ENCODE results near the gene SLC12A6.

SLC12A6 gene

GRCh38 chr15:34370643-34371042, 33.1 kb upstream of the SLC12A6 start:
- POLR2A ChIA-PET: no interaction called here
- CTCF ChIA-PET: no interaction called here
- no peak overlapping the region for H3K4me3 ChIP-seq (ENCODE audit: low read depth, low read length)
- no peak for TF ChIP-seq CTCF (IDR thresholded peaks at IDR 0.05; ENCODE audit: insufficient read depth, low read length, missing control alignments)
- DNase-seq (ENCODE audit: low read depth, low spot score): no peak

GRCh38 chr15:34370129-34370528, 32.5 kb upstream of the SLC12A6 start:
- CTCF ChIA-PET: interaction anchor here (4.7 to 5.0 kb wide), 2 partner anchors 129 to 260 kb away, joined by 48 to 54 read pairs; no protein-coding TSS in a partner anchor
- POLR2A ChIA-PET: no interaction called here
- H3K4me3 ChIP-seq (ENCODE audit: low read depth, low read length): no peak overlapping the region
- no peak for DNase-seq (ENCODE audit: low read depth, low spot score)
- no peak for TF ChIP-seq CTCF (IDR thresholded peaks at IDR 0.05; ENCODE audit: insufficient read depth, low read length, missing control alignments)

- DNase-seq (ENCODE audit: low read depth, low spot score): peak; percentile 34
- peak; percentile 99 for TF ChIP-seq CTCF (IDR thresholded peaks at IDR 0.05; ENCODE audit: insufficient read depth, low read length, missing control alignments)
- ChIA-PET POLR2A (interaction anchor here (1.1 to 1.9 kb wide), 3 partner anchors 24 to 266 kb away, joined by 3 to 7 read pairs (median 6); partner anchors contain the start of genes EMC7, NOP10, NUTM1 and PGBD4), CTCF (interaction anchor here (0.6 to 5.0 kb wide), 44 partner anchors 9 to 312 kb away, joined by 3 to 54 read pairs (median 6); partner anchors contain the start of genes EMC4, GOLGA8B, KATNBL1 and NOP10)
- H3K4me3 ChIP-seq (ENCODE audit: low read depth, low read length): peak within 1 kb of the TSS; percentile 89
Observed at GRCh38 chr15:34367101-34368081, 29.8 kb upstream of the SLC12A6 start, which contains the start of gene LPCAT4. LPCAT4 (minus strand) TSS chr15:34367196; CDS start chr15:34367100, 96 bp downstream.

- DNase-seq (ENCODE audit: low read depth, low spot score): no peak
- no peak for TF ChIP-seq CTCF (IDR thresholded peaks at IDR 0.05; ENCODE audit: insufficient read depth, low read length, missing control alignments)
- CTCF ChIA-PET: interaction anchor here (0.6 to 5.0 kb wide), 34 partner anchors 8 to 311 kb away, joined by 3 to 54 read pairs (median 6); partner anchors contain the start of genes EMC4, GOLGA8B, KATNBL1 and NOP10
- POLR2A ChIA-PET: interaction anchor here (0.5 to 1.9 kb wide), 3 partner anchors 29 to 265 kb away, joined by 3 to 7 read pairs (median 3); partner anchors contain the start of genes EMC7, KATNBL1, PGBD4 and SLC12A6
- H3K4me3 ChIP-seq (ENCODE audit: low read depth, low read length): peak overlapping the region; percentile 89
Observed at GRCh38 chr15:34366271-34367065, 28.9 kb upstream of the SLC12A6 start.

GRCh38 chr15:34365836-34366235, 28.3 kb upstream of the SLC12A6 start:
- CTCF ChIA-PET: interaction anchor here (1.0 to 5.0 kb wide), 6 partner anchors 8 to 256 kb away, joined by 3 to 54 read pairs (median 18); partner anchors contain the start of genes NOP10 and NUTM1
- no peak for TF ChIP-seq CTCF (IDR thresholded peaks at IDR 0.05; ENCODE audit: insufficient read depth, low read length, missing control alignments)
- POLR2A ChIA-PET: interaction anchor here (1.9 kb wide), 1 partner anchor 28 kb away, joined by 7 read pairs; the partner anchor contains the start of gene SLC12A6

More at GRCh38 chr15:34365836-34366235, 28.3 kb upstream of the SLC12A6 start:
- H3K4me3 ChIP-seq (ENCODE audit: low read depth, low read length): peak overlapping the region; percentile 89
- no peak for DNase-seq (ENCODE audit: low read depth, low spot score)

All from AG04449 (cell line).